LNCaP clone FGC (cell line): ENCODE measurements around the gene PDE8A.

ENCODE experiments used
- DNase-seq: peaks from one replicate; pipeline ENCODE4 v3.0.0-alpha.2; 2011; ENCODE audit warnings: low read depth
- H3K4me3 ChIP-seq: 2 replicates; pipeline ENCODE4 v1.5.1; 2011; ENCODE audit warnings: mild to moderate bottlenecking, low read depth, low read length, control low read depth
- TF ChIP-seq, protein P1 (sequence below): IDR thresholded peaks from 2 replicates; pipeline ENCODE4 v1.5.1; 2012; ENCODE audit warnings: mild to moderate bottlenecking; ENCODE audit not compliant: control insufficient read depth, insufficient read depth; ENCODE audit errors: extremely low read depth

The PDE8A gene

DNA sequence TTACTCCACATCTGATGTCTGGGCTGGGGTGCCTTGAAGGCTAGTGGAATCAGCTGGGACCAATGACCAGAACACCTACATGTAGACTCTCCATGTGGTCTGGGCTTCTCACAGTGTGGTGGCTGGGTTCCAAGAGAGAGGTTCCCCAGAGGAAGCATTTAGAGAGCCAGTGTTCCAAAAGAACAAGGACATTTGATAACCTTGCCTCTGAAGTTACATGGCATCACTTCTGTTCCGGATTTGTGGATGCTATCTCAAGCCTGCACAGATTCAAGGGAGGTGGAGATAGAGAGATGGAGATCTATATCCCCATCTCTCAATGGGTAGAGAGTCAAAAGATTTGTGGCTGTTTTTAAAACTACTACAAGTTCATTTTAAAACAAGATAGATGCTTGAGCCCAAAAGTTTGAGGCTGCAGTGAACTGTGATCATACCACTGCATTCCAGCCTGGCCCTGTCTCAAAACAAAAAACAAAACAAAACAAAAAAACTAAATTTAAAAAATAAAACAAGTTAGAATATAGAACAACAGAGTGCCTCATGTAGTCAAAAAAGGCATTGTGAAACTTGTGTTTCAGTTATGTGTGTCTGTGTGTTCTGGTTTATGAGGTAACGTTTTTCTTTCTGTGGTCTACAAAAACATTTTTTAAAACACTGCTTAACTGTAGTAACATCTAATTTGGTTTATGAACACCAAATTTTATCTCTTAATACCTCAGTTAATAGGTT lies 44.8 kb downstream of the PDE8A start:
- TF ChIP-seq, protein P1, sequence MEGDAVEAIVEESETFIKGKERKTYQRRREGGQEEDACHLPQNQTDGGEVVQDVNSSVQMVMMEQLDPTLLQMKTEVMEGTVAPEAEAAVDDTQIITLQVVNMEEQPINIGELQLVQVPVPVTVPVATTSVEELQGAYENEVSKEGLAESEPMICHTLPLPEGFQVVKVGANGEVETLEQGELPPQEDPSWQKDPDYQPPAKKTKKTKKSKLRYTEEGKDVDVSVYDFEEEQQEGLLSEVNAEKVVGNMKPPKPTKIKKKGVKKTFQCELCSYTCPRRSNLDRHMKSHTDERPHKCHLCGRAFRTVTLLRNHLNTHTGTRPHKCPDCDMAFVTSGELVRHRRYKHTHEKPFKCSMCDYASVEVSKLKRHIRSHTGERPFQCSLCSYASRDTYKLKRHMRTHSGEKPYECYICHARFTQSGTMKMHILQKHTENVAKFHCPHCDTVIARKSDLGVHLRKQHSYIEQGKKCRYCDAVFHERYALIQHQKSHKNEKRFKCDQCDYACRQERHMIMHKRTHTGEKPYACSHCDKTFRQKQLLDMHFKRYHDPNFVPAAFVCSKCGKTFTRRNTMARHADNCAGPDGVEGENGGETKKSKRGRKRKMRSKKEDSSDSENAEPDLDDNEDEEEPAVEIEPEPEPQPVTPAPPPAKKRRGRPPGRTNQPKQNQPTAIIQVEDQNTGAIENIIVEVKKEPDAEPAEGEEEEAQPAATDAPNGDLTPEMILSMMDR: no peak
- H3K4me3 ChIP-seq: no peak overlapping the region
- DNase-seq: no peak

DNA sequence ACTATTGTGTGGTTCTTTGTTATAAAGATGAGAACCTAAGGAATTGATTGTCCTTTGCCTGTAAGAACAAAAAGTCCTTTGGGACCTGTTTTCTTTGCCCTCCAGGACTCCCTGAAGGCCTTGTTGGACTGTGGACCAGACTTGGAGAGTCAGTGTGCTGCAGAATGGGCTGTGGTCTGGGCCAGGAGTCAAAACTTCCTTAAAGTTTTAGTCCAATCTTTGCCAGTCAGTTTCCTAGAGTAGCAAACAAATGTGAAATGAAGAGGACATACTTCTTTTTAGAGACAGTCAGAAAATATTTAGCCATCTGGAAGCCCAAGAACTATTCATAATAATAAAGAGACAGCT lies 45.4 kb downstream of the PDE8A start:
- TF ChIP-seq, protein P1: no peak
- no peak overlapping the region for H3K4me3 ChIP-seq
- no peak for DNase-seq

GRCh38 chr15:85027421-85027820 lies 45.8 kb downstream of the PDE8A start:
- DNase-seq: no peak
- TF ChIP-seq, protein P1: no peak
- H3K4me3 ChIP-seq: no peak overlapping the region

DNA sequence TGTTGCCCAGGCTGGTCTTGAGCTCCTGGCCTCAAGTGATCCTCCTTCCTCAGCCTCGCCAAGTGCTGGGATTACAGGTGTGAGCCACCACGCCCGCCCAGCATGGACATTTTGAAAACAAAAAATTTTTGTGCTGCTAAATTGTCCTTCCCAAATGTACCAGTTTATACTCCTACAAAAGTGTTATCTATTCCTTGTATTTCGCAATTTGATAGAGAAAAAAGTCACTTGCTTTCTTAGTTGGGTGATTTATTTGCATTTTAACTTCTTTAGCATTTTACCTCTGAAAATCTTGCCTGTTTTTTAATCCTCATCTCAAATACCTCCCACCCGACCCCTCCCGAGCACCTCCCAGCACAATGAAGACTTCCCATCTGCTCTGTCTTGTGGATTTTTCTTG lies 46.8 kb downstream of the PDE8A start:
- TF ChIP-seq, protein P1: no peak

GRCh38 chr15:85029221-85029620 lies 47.6 kb downstream of the PDE8A start:
- TF ChIP-seq, protein P1: no peak
- DNase-seq: no peak

More for the DNA sequence above, 46.8 kb downstream of the PDE8A start:
- no peak for DNase-seq
- H3K4me3 ChIP-seq: no peak overlapping the region

GRCh38 chr15:85030301-85030929 lies 48.8 kb downstream of the PDE8A start:
- DNase-seq: no peak
- no peak overlapping the region for H3K4me3 ChIP-seq
- TF ChIP-seq, protein P1: no peak

More at GRCh38 chr15:85029221-85029620, 47.6 kb downstream of the PDE8A start:
- no peak overlapping the region for H3K4me3 ChIP-seq
